MCF 10A (cell line): ENCODE data around the gene DSCAML1. TPM values are rescaled to one million over a fixed set of nuclear protein-coding genes. Genes with fewer than 3 reads are reported as not detected.

Source experiments
- BruUV-seq: library from RNA; stranded (reverse); fragments of 400-500 nt; replicated peaks from 2 replicates; lab custom pipeline; 2021; lab: Mats Ljungman, UMichigan
- CTCF ChIA-PET: fragments of 300-600 bp; sonication (Branson Sonifier 250); formaldehyde crosslinking; extraction: SDS; loops from one replicate; lab custom pipeline; 2021; ENCODE audit warnings: antibody characterized with exemption, inconsistent platforms; lab: Yijun Ruan, JAX
- POLR2A ChIA-PET: fragments of 300-600, 350-650 bp; sonication (Branson Sonifier 250); formaldehyde crosslinking; extraction: SDS; loops from one replicate; lab custom pipeline; 2020; ENCODE audit warnings: antibody characterized with exemption, inconsistent platforms; lab: Yijun Ruan, JAX
- DNase-seq: peaks from one replicate; pipeline ENCODE4 v3.0.0-alpha.2; 2018; ENCODE audit not compliant: unreplicated experiment
- H3K27ac Mint-ChIP-seq: one replicate; pipeline ENCODE4 v1.8.0; 2022; ENCODE audit warnings: mild to moderate bottlenecking, low read depth, mixed read lengths; ENCODE audit not compliant: unreplicated experiment
- H3K27me3 Mint-ChIP-seq: one replicate; pipeline ENCODE4 v1.8.0; 2022; ENCODE audit warnings: mixed read lengths; ENCODE audit not compliant: insufficient read depth, unreplicated experiment
- H3K36me3 Mint-ChIP-seq: one replicate; pipeline ENCODE4 v1.8.0; 2022; ENCODE audit warnings: mild to moderate bottlenecking, moderate library complexity, mixed read lengths; ENCODE audit not compliant: insufficient read depth, unreplicated experiment
- H3K4me1 Mint-ChIP-seq: one replicate; pipeline ENCODE4 v1.8.0; 2022; ENCODE audit warnings: mixed read lengths; ENCODE audit not compliant: insufficient read depth, unreplicated experiment
- H3K4me3 Mint-ChIP-seq: one replicate; pipeline ENCODE4 v1.8.0; 2022; ENCODE audit warnings: mild to moderate bottlenecking, moderate library complexity, mixed read lengths; ENCODE audit not compliant: unreplicated experiment
- H3K9me3 Mint-ChIP-seq: one replicate; pipeline ENCODE4 v1.8.0; 2022; ENCODE audit warnings: mixed read lengths; ENCODE audit not compliant: unreplicated experiment
- CTCF ChIP-seq: fragments of 200-600 bp; IDR thresholded peaks from one replicate; pipeline ENCODE4 v1.8.0; 2022; ENCODE audit warnings: antibody characterized with exemption, mild to moderate bottlenecking; ENCODE audit not compliant: unreplicated experiment
- intact Hi-C: fragments of 100-400 bp; cut with micrococcal nuclease; formaldehyde crosslinking; loops from 2 replicates; pipeline ENCODE4 v1.14.1; 2022
- total RNA-seq: library from RNA; stranded (reverse); gene quantifications from 2 replicates; pipeline ENCODE4 v1.2.3, GENCODE V29; 2022

The DSCAML1 gene
- total RNA-seq, 1 experiment from 2014 or later: not detected

GRCh38 chr11:117580866-117581265, 216.2 kb downstream of the DSCAML1 start:
- CTCF ChIA-PET: interaction anchor here (0.6 to 1.1 kb wide), 2 partner anchors 155 to 203 kb away, joined by 3 to 4 read pairs; no protein-coding TSS in a partner anchor
- no peaks in the 10 kb centered on the region for H3K9me3 Mint-ChIP-seq
- no peak for TF ChIP-seq CTCF
- DNase-seq: no peak
- intact Hi-C loops: no loop called here
- H3K4me1 Mint-ChIP-seq: no peaks in the 10 kb centered on the region
- no TSS peak for BruUV-seq
- H3K27me3 Mint-ChIP-seq: peaks cover 41% of the 10 kb centered on the region
- H3K27ac Mint-ChIP-seq: no peak overlapping the region
- H3K4me3 Mint-ChIP-seq: no peak overlapping the region
- H3K36me3 Mint-ChIP-seq: no peaks in the 10 kb centered on the region
- POLR2A ChIA-PET: interaction anchor here (0.6 kb wide), 1 partner anchor 72 kb away, joined by 3 read pairs; no protein-coding TSS in a partner anchor

- no peaks in the 10 kb centered on the region for H3K4me1 Mint-ChIP-seq
- peaks cover 41% of the 10 kb centered on the region for H3K27me3 Mint-ChIP-seq
- no peaks in the 10 kb centered on the region for H3K36me3 Mint-ChIP-seq
- intact Hi-C loops: no loop called here
- no peak for DNase-seq
- TF ChIP-seq CTCF: no peak
- no peak overlapping the region for H3K4me3 Mint-ChIP-seq
- CTCF ChIA-PET: no interaction called here
- POLR2A ChIA-PET: no interaction called here
- no peaks in the 10 kb centered on the region for H3K9me3 Mint-ChIP-seq
- BruUV-seq: no TSS peak
- no peak overlapping the region for H3K27ac Mint-ChIP-seq
These were observed 217.9 kb downstream of the DSCAML1 start for GRCh38 chr11:117579161-117579560.

- no TSS peak for BruUV-seq
- intact Hi-C loops: no loop called here
- Mint-ChIP-seq H3K36me3 (no peaks in the 10 kb centered on the region), H3K4me3 (no peak overlapping the region), H3K4me1 (no peaks in the 10 kb centered on the region), H3K27me3 (peaks cover 52% of the 10 kb centered on the region), H3K27ac (no peak overlapping the region), H3K9me3 (no peaks in the 10 kb centered on the region)
- ChIA-PET CTCF (interaction anchor here (0.8 kb wide), 1 partner anchor 22 kb away, joined by 3 read pairs; no protein-coding TSS in a partner anchor), POLR2A (no interaction called here)
- TF ChIP-seq CTCF: no peak
- DNase-seq: no peak
These were observed 221.2 kb downstream of the DSCAML1 start for GRCh38 chr11:117575856-117576255.

GRCh38 chr11:117574551-117574950, 222.5 kb downstream of the DSCAML1 start:
- H3K27me3 Mint-ChIP-seq: peaks cover 52% of the 10 kb centered on the region
- no peak for TF ChIP-seq CTCF
- H3K4me3 Mint-ChIP-seq: no peak overlapping the region
- no peaks in the 10 kb centered on the region for H3K36me3 Mint-ChIP-seq
- no TSS peak for BruUV-seq
- H3K4me1 Mint-ChIP-seq: no peaks in the 10 kb centered on the region
- no peak overlapping the region for H3K27ac Mint-ChIP-seq
- H3K9me3 Mint-ChIP-seq: no peaks in the 10 kb centered on the region
- intact Hi-C loops: no loop called here
- DNase-seq: no peak
- ChIA-PET CTCF (no interaction called here), POLR2A (no interaction called here)
